Astrocyte of the hippocampus (primary cell): ENCODE results near the gene CCDC107.

Experiments
- DNase-seq: peaks from one replicate; pipeline ENCODE4 v3.0.0; 2011; ENCODE audit warnings: low read depth, low spot score

Gene CCDC107

GRCh38 chr9:35661756-35662350 lies 3.8 kb downstream of the CCDC107 start:
- no peak for DNase-seq

DNA sequence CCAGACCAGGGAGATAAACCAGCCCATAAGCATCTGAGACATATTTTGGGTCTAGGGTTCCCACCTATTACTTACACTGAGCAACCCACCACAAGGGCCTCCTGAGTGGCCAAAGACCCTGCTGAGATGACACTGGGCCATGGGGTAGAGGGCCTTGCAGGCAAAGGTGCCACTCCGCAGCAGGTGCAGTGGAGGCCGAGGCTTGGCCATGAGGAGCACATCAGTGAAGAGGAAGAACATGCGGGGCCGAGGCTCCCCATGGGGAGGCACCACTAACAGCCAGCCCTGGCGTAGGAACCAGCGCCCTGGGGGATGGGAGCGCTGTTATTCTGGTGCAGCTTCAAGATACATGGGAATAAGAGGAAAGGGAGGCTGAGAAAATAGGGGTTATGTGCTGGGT lies 4.3 kb downstream of the CCDC107 start:
- DNase-seq = no peak

- DNase-seq = peak; percentile 93
Measured at GRCh38 chr9:35664531-35665470, 6.7 kb downstream of the CCDC107 start, which contains the start of gene ARHGEF39. Gene ARHGEF39 (minus strand): TSS chr9:35665195. CDS start chr9:35665169, 26 bp downstream.

DNA sequence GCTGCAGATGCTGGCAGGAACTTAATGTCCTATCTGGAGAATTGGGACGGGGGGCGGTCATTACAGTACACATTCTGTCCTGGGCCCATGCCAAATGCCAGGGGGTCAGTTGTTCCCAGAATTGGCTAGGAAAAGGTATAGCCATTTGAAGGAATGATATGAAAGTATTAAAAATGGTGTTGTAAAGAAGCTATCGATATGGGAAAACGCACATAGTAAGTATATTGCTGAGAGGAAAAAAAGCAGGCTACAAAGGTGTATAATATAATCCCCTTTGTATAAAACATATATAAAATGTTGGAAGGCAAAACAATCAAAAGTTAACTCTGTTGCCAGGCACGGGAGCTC lies 7.4 kb downstream of the CCDC107 start:
- no peak for DNase-seq

GRCh38 chr9:35666045-35666444 lies 8.0 kb downstream of the CCDC107 start:
- peak; percentile 83 for DNase-seq

- no peak for DNase-seq
Measured at GRCh38 chr9:35666549-35666948, 8.5 kb downstream of the CCDC107 start.

DNA sequence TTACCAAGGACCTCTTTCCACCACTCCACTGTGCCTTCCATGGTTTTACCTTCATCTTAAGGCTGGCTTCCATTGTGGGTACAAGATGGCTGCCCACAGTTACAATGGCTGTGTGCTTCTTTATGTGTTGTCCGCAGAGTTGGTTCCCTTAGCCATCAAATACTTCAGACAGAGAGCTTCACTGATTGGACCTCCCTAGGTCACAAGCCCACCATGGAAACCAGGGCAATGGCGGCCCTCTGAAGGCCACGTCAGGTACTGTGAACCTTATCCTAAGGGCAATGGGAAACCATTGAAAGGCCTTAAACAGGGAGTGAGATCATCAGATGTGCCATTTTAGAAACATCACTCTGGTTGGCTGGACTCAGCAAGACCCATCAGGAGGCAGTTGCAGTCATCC lies 9.8 kb downstream of the CCDC107 start:
- DNase-seq = no peak

DNA sequence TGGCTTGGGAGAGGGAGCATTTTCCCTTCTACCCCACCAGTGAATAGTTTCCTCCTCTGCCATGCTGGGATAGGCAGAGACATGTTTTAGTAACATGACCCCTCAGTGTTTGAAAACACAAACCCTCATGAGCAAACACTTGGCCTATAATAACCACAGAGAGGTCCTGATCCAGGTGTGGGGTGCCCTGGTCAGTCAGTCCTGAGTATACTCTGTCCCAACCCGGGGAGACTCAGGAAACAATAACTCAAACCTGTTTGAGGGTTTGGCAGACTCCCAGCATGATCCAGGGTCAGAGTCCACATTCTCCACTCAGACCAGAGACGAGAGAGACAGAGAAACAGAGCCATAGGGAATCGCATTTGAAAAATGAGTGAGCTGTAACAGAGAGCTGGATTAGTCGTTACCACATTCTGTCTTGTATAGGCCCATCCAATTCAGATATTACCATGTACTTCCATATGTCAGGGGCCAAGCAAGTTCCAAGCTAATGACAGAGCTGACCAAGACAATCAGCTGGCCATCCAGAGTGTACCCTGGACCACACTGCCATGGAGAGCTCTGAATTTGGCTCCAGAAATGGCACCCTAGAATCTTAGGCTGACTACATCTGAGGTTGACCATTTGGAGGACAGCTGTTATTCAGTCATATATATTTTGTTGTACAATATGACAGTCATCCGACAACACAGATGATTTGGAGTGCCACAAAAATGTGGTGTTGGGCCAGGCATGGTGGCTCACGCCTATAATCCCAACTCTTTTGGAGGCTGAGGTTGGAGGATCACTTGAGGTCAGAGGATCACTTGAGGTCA lies 11.4 kb downstream of the CCDC107 start:
- peak; percentile 25 for DNase-seq

DNA sequence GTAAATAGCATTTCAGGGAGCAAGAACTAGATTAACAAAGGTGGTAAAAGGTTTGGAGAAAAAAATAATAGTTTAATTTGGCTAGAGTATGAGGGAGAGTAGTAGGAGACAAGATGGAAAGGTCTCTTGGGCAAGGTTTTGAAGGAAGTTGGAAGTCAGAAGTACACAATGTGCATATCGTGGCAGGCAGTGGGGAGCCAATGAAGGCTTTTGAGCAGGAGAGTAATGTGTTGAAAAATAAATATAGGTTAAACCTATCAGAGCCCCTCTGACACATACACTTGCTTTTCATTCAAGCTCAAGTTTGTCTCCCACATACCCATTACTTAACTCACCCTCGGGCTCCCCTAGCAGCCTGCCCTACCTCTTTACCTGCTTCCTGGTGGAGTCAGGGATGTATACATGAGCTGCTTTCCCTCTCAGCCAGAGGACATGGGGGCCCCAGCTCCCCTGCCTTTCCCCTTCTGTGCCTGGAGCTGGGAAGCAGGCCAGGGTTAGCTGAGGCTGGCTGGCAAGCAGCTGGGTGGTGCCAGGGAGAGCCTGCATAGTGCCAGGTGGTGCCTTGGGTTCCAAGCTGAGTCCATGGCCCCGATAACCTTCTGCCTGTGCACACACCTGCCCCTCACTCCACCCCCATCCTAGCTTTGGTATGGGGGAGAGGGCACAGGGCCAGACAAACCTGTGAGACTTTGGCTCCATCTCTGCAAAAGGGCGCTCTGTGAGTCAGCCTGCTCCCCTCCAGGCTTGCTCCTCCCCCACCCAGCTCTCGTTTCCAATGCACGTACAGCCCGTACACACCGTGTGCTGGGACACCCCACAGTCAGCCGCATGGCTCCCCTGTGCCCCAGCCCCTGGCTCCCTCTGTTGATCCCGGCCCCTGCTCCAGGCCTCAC lies 15.3 kb downstream of the CCDC107 start, which contains the start of gene CA9:
CA9 (plus strand) TSS at position 797 of the 893 bp plus-strand sequence; CDS start at position 829, 32 bp downstream.
- DNase-seq = no peak

GRCh38 chr9:35674025-35674361 lies 15.9 kb downstream of the CCDC107 start:
- DNase-seq = no peak

DNA sequence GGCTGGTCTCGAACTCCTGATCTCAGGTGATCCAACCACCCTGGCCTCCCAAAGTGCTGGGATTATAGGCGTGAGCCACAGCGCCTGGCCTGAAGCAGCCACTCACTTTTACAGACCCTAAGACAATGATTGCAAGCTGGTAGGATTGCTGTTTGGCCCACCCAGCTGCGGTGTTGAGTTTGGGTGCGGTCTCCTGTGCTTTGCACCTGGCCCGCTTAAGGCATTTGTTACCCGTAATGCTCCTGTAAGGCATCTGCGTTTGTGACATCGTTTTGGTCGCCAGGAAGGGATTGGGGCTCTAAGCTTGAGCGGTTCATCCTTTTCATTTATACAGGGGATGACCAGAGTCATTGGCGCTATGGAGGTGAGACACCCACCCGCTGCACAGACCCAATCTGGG lies 17.1 kb downstream of the CCDC107 start:
- DNase-seq = no peak

DNA sequence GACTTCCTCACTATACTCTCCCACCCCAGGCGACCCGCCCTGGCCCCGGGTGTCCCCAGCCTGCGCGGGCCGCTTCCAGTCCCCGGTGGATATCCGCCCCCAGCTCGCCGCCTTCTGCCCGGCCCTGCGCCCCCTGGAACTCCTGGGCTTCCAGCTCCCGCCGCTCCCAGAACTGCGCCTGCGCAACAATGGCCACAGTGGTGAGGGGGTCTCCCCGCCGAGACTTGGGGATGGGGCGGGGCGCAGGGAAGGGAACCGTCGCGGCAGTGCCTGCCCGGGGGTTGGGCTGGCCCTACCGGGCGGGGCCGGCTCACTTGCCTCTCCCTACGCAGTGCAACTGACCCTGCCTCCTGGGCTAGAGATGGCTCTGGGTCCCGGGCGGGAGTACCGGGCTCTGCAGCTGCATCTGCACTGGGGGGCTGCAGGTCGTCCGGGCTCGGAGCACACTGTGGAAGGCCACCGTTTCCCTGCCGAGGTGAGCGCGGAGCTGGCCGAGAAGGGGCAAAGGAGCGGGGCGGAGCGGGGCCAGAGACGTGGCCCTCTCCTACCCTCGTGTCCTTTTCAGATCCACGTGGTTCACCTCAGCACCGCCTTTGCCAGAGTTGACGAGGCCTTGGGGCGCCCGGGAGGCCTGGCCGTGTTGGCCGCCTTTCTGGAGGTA lies 17.8 kb downstream of the CCDC107 start:
- DNase-seq = peak; percentile 61

DNA sequence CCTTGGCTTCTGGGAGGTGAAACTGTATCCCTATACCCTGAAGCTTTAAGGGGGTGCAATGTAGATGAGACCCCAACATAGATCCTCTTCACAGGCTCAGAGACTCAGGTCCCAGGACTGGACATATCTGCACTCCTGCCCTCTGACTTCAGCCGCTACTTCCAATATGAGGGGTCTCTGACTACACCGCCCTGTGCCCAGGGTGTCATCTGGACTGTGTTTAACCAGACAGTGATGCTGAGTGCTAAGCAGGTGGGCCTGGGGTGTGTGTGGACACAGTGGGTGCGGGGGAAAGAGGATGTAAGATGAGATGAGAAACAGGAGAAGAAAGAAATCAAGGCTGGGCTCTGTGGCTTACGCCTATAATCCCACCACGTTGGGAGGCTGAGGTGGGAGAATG lies 21.0 kb downstream of the CCDC107 start:
- DNase-seq = no peak

DNA sequence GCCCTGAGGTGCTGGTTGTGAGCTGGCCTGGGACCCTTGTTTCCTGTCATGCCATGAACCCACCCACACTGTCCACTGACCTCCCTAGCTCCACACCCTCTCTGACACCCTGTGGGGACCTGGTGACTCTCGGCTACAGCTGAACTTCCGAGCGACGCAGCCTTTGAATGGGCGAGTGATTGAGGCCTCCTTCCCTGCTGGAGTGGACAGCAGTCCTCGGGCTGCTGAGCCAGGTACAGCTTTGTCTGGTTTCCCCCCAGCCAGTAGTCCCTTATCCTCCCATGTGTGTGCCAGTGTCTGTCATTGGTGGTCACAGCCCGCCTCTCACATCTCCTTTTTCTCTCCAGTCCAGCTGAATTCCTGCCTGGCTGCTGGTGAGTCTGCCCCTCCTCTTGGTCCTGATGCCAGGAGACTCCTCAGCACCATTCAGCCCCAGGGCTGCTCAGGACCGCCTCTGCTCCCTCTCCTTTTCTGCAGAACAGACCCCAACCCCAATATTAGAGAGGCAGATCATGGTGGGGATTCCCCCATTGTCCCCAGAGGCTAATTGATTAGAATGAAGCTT lies 21.8 kb downstream of the CCDC107 start:
- peak; percentile 52 for DNase-seq

DNA sequence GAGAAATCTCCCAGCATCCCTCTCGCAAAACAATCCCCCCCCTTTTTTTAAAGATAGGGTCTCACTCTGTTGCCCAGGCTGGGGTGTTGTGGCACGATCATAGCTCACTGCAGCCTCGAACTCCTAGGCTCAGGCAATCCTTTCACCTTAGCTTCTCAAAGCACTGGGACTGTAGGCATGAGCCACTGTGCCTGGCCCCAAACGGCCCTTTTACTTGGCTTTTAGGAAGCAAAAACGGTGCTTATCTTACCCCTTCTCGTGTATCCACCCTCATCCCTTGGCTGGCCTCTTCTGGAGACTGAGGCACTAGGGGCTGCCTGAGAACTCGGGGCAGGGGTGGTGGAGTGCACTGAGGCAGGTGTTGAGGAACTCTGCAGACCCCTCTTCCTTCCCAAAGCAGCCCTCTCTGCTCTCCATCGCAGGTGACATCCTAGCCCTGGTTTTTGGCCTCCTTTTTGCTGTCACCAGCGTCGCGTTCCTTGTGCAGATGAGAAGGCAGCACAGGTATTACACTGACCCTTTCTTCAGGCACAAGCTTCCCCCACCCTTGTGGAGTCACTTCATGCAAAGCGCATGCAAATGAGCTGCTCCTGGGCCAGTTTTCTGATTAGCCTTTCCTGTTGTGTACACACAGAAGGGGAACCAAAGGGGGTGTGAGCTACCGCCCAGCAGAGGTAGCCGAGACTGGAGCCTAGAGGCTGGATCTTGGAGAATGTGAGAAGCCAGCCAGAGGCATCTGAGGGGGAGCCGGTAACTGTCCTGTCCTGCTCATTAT lies 22.4 kb downstream of the CCDC107 start:
- peak; percentile 83 for DNase-seq

DNA sequence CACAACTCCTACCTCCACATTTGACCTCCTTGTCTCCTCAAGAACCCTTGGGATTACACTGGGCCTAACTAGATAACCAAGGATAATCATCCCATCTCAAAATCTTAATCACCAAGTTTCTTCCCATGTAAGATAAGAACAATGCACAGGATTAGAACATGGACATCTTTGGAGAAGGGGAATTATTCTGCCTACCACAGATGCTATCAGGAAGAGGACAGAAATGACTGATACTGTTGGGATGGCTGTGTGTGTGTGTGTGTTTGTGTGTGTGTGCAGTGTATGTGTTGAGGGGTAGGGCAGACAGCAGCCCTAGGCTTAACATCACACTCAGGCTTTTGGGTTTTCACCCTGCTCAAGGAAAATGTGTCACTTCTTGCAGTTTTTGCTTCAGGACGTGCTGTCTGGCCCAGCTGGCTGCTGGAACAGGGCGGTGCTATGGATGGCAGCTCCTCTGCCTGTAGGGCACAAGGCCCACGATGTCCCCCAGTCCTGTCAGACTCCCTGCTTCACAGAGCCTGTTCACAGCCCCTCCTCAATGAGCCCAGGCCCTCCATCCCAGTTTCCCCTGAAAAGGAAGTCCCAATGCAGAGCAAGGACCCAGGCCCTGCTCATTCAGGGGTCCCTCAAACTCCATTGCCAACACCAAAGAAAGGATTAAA lies 23.4 kb downstream of the CCDC107 start:
- peak; percentile 37 for DNase-seq

DNA sequence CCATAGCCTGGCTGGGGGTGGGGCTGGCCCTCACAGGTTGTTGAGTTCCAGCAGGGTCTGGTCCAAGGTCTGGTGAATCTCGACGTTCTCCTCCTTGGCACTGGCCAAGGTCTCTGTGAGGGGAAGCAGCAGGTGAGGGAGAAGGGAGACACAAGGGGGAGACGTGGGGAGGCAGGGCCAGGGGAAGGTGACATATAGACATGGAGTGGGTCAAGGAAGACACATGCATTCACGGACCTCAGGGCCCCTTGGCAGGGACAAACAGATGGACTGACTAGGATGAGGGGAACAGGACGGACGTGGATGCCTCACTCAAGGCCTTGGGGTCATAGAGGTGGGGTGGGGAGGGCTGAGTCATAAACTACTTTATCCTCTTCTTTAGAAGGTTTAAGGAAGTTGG lies 24.0 kb downstream of the CCDC107 start:
- DNase-seq = no peak

DNA sequence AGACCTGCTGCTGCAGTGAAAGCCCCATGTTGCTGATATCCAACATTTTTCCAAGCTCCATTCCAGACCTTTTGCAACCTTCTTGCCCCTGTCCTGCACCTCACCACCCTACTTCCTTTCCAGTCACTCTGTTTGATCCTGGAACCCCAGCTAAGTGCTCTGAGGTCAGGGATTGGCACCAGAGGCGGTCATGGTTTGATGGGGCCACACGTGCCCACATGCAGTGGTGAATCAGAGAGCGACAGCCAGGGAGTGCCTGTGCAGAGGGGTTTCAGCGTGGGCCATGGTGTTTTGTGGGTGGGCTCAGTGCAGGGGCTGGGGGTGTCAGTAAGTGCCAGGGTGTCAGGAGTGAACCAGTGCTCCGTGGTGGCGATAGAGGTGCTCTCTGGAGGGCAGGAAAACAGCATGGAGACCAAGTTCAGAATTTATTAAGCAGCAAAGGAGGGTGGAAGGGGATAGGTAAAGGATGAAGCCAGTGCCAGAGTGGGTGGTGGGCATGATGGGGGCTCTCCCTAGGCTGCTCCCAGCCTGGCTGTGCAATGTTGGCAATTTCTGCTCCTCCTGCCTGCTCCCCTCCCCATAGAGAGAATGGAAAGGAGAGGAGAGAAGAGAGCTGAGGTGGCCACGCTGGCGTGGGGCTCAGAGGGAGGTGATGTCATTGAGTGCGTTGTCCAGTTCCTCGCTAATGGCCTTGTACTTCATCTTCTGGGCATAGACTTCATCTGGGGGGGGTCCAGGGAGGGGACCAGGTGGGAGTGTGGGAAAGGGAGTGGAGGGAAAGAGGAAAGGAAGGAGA lies 24.6 kb downstream of the CCDC107 start:
- no peak for DNase-seq
